A549 (cell line): ENCODE data around the gene VPS13D. TPM values are rescaled to one million over a fixed set of nuclear protein-coding genes. Genes with fewer than 3 reads are reported as not detected.
A peak's percentile ranks its signal among the peaks of the same experiment; 100 is the strongest.

Source experiments
- ATAC-seq, 2 experiments: fragments of 200-7000 bp in 1 of 2; fragments of >200 bp in 1 of 2; cut with Nextera tagmentation in 1 of 2; cut with Tn5 transposase in 1 of 2; 3 replicates each; pipeline versions ENCODE4 v1.8.0 to v1.9.1; 2018 to 2020; ENCODE audit warnings: mild to moderate bottlenecking in 1 of 2, moderate library complexity in 1 of 2
- CTCF ChIA-PET: fragments of 300-600 bp; sonication (Branson Sonifier 250); formaldehyde crosslinking; extraction: SDS; loops from one replicate; lab custom pipeline; 2021; ENCODE audit warnings: antibody characterized with exemption, inconsistent platforms; lab: Yijun Ruan, JAX
- POLR2A ChIA-PET: fragments of 350-600 bp; formaldehyde crosslinking; extraction: SDS; loops from one replicate; lab custom pipeline; 2021; ENCODE audit warnings: antibody characterized with exemption, inconsistent platforms; lab: Yijun Ruan, JAX
- DNase-seq, 2 experiments: peaks; one replicate each; pipeline versions ENCODE4 v3.0.0 to v3.0.0-alpha.2; 2011 to 2016; ENCODE audit warnings: low read depth in 1 of 2, low spot score in 1 of 2
- FAIRE-seq: peaks from 2 replicates; lab custom pipeline; 2011; peaks lifted over from hg19 to GRCh38; lab: Jason Lieb, UNC
- H3K27ac ChIP-seq, 2 experiments: fragments of >200 bp; sonication (Bioruptor Twin); formaldehyde crosslinking; 3 replicates each; pipeline ENCODE4 v1.5.1; 2016 to 2017
- H3K4me1 ChIP-seq: fragments of >200 bp; sonication (Bioruptor Twin); formaldehyde crosslinking; 3 replicates; pipeline ENCODE4 v1.6.1; 2016
- H3K4me2 ChIP-seq: fragments of >200 bp; sonication (Bioruptor Twin); formaldehyde crosslinking; 3 replicates; pipeline ENCODE4 v1.6.1; 2016
- H3K4me3 ChIP-seq: fragments of >200 bp; sonication (Bioruptor Twin); formaldehyde crosslinking; 3 replicates; pipeline ENCODE4 v1.5.1; 2016
- H3K9me3 ChIP-seq: fragments of >200 bp; sonication (Bioruptor Twin); formaldehyde crosslinking; 3 replicates; pipeline ENCODE4 v1.6.1; 2016
- CBX8 ChIP-seq: fragments of 200-600 bp; sonication (generic); IDR thresholded peaks from 2 replicates; pipeline ENCODE4 v1.6.1; 2016
- CEBPB ChIP-seq, 2 experiments: fragments of >200 bp in 1 of 2; sonication (Bioruptor Twin) in 1 of 2; formaldehyde crosslinking in 1 of 2; IDR thresholded peaks; 2 replicates each; pipeline ENCODE4 v1.6.1; 2012 to 2016
- CHD2 ChIP-seq: fragments of 150-350 bp; IDR thresholded peaks from 2 replicates; pipeline ENCODE4 v1.6.1; 2014; ENCODE audit warnings: low read length; ENCODE audit not compliant: partially characterized antibody
- CHD4 ChIP-seq: fragments of 200-600 bp; sonication (generic); IDR thresholded peaks from 2 replicates; pipeline ENCODE4 v1.6.1; 2016; ENCODE audit warnings: antibody characterized with exemption, mild to moderate bottlenecking, borderline replicate concordance
- EHF ChIP-seq: fragments of 250-450 bp; sonication (Bioruptor Pico); IDR thresholded peaks from 2 replicates; pipeline ENCODE4 v1.5.0; 2020; ENCODE audit warnings: mild to moderate bottlenecking
- EHMT2 ChIP-seq: fragments of 200-600 bp; sonication (generic); IDR thresholded peaks from 2 replicates; pipeline ENCODE4 v1.6.1; 2016; ENCODE audit warnings: antibody characterized with exemption, low read depth, mild to moderate bottlenecking, moderate library complexity
- FOXS1 ChIP-seq: fragments of 250-450 bp; sonication (Bioruptor Pico); IDR thresholded peaks from 2 replicates; pipeline ENCODE4 v1.5.0; 2020; ENCODE audit warnings: mild to moderate bottlenecking, moderate library complexity
- JUN ChIP-seq, 2 experiments: fragments of >200 bp; sonication (Bioruptor Twin); formaldehyde crosslinking; IDR thresholded peaks; 2 replicates in 1 of 2; 3 replicates in 1 of 2; pipeline ENCODE4 v1.6.1; 2016 to 2017
- NFE2L2 ChIP-seq: fragments of 150-350 bp; conservative IDR thresholded peaks from 2 replicates; pipeline ENCODE4 v1.6.1; 2014; ENCODE audit warnings: low read length
- NPAS2 ChIP-seq: fragments of 250-450 bp; sonication (Bioruptor Pico); IDR thresholded peaks from 2 replicates; pipeline ENCODE4 v1.8.0; 2022; ENCODE audit warnings: mild to moderate bottlenecking, moderate library complexity, borderline replicate concordance
- NR3C1 ChIP-seq: fragments of >200 bp; sonication (Bioruptor Twin); formaldehyde crosslinking; IDR thresholded peaks from 3 replicates; pipeline ENCODE4 v1.6.1; 2017
- PHF8 ChIP-seq: fragments of 200-600 bp; sonication (generic); IDR thresholded peaks from 2 replicates; pipeline ENCODE4 v1.6.1; 2016; ENCODE audit warnings: low read depth, mild to moderate bottlenecking, antibody characterized with exemption, moderate library complexity, borderline replicate concordance
- POLR2A ChIP-seq: IDR thresholded peaks from 2 replicates; pipeline ENCODE4 v1.6.1; 2012; ENCODE audit warnings: mild to moderate bottlenecking, low read length
- RARB ChIP-seq: fragments of 250-450 bp; sonication (Bioruptor Pico); IDR thresholded peaks from 2 replicates; pipeline ENCODE4 v1.8.0; 2021; ENCODE audit warnings: mild to moderate bottlenecking, moderate library complexity
- RFX5 ChIP-seq: fragments of 450-650 bp; IDR thresholded peaks from 2 replicates; pipeline ENCODE4 v1.7.1; 2014; ENCODE audit warnings: antibody characterized with exemption, mild to moderate bottlenecking, moderate library complexity
- SMC3 ChIP-seq: fragments of >200 bp; sonication (Bioruptor Twin); formaldehyde crosslinking; IDR thresholded peaks from 3 replicates; pipeline ENCODE4 v1.6.1; 2018; ENCODE audit warnings: inconsistent platforms
- SREBF2 ChIP-seq: fragments of 450-650 bp; IDR thresholded peaks from 2 replicates; pipeline ENCODE4 v1.6.1; 2014; ENCODE audit warnings: mild to moderate bottlenecking, moderate library complexity
- TFCP2L1 ChIP-seq: fragments of 250-450 bp; sonication (Bioruptor Pico); IDR thresholded peaks from 2 replicates; pipeline ENCODE4 v1.5.0; 2021; ENCODE audit warnings: mild to moderate bottlenecking
- TP53 ChIP-seq: fragments of 250-450 bp; sonication (Bioruptor Pico); IDR thresholded peaks from 2 replicates; pipeline ENCODE4 v1.5.0; 2021; ENCODE audit warnings: mild to moderate bottlenecking, moderate library complexity
- ZFP36 ChIP-seq: fragments of 450-650 bp; IDR thresholded peaks from 2 replicates; pipeline ENCODE4 v1.6.1; 2014; ENCODE audit warnings: borderline replicate concordance; ENCODE audit not compliant: partially characterized antibody
- ZSCAN20 ChIP-seq: fragments of 250-450 bp; sonication (Bioruptor Pico); IDR thresholded peaks from 2 replicates; pipeline ENCODE4 v1.8.0; 2022; ENCODE audit warnings: mild to moderate bottlenecking, moderate library complexity
- WGBS: methylation state at CpG from one replicate; pipeline ENCODE4 v1.1.6; 2017; ENCODE audit errors: missing lambda C conversion rate; 5-methylcytosine and 5-hydroxymethylcytosine counted together
- polyA plus RNA-seq, 4 experiments: library from polyadenylated mRNA; depleted of rRNA in 3 of 4; stranded (reverse); fragments of >200 nt; fragmentation: RNase III in 1 of 4; extraction: RNeasy Plus Mini Kit Qiagen cat#74134 plus additional on column Dnase treatment in 1 of 4; gene quantifications; 2 replicates in 3 of 4; 3 replicates in 1 of 4; pipeline ENCODE4 v1.2.3, GENCODE V29; 2011 to 2017
- TF ChIP-seq, protein P1 (sequence below): IDR thresholded peaks from 2 replicates; pipeline ENCODE4 v1.6.1; 2012; ENCODE audit warnings: low read depth, borderline replicate concordance
- TF ChIP-seq, protein P2 (sequence below): fragments of >200 bp; sonication (Bioruptor Twin); formaldehyde crosslinking; IDR thresholded peaks from 3 replicates; pipeline ENCODE4 v1.5.1; 2016
- TF ChIP-seq, protein P3 (sequence below): IDR thresholded peaks from 2 replicates; pipeline ENCODE4 v1.6.1; 2012
- TF ChIP-seq, protein P4 (sequence below): fragments of 250-450 bp; sonication (Bioruptor Pico); IDR thresholded peaks from 2 replicates; pipeline ENCODE4 v1.5.0; 2020; ENCODE audit warnings: low read depth, mild to moderate bottlenecking, moderate library complexity
- TF ChIP-seq, protein P5 (sequence below): fragments of >200 bp; sonication (Bioruptor Twin); formaldehyde crosslinking; IDR thresholded peaks from 3 replicates; pipeline ENCODE4 v1.6.1; 2016
- TF ChIP-seq, protein P6 (sequence below): fragments of 450-650 bp; IDR thresholded peaks from 2 replicates; pipeline ENCODE4 v1.6.1; 2014; ENCODE audit warnings: antibody characterized with exemption
- TF ChIP-seq, protein P7 (sequence below): fragments of 250-450 bp; sonication (Bioruptor Pico); IDR thresholded peaks from 2 replicates; pipeline ENCODE4 v1.5.0; 2021; ENCODE audit warnings: mild to moderate bottlenecking, moderate library complexity, borderline replicate concordance

Gene VPS13D
- polyA plus RNA-seq, 2 of the 4 experiments (the other 2 are of a cell fraction) = 5.4 to 15.9 TPM

DNA sequence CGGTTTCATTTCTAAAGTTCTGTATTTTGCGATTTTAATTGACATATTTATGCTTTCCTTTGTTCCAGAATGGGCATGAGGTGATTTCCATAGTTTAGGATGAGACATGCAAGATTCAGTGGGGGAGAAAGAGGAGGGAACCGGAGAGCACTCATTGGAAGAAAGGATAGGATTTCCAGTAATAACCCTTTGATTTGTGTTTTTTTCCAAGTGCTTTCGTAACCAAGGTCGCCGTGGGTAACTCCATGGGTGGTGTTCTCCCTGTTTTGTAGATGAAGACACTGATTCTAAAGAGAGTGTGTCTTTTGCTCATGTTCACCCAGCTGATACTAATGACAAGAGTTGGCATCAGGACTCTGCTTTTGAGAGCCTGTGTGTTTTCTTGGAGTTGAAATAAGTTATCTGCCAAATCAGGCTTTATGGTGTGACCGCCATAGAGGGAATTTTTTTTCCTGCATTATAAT is 218.1 kb downstream of the VPS13D start:
- 88% methylated on average over 7 of the region's 7 CpGs for WGBS
- POLR2A ChIA-PET = no interaction called here
- ATAC-seq = no peak
- Histone ChIP-seq H3K9me3 (no peaks in the 10 kb centered on the region), H3K4me3 (no peak overlapping the region), H3K4me2 (no peak overlapping the region), H3K4me1 (peaks cover 18% of the 10 kb centered on the region; the same call in 1 of the 3 replicates), H3K27ac (peak overlapping the region in 1 of 2 experiments; percentile 36; a peak in 3 of 6 replicates)
- TF ChIP-seq PHF8 (no peak), NFE2L2 (no peak), CHD2 (no peak), CBX8 (no peak), ZSCAN20 (no peak), POLR2A (no peak), SREBF2 (no peak), TFCP2L1 (CRISPR knock-in tag) (no peak), NR3C1 (no peak), CEBPB (IDR thresholded peaks at IDR 0.05) (no peak), RFX5 (no peak), EHMT2 (no peak), JUN (IDR thresholded peaks at IDR 0.05) (no peak), CHD4 (no peak), NPAS2 (CRISPR knock-in tag) (no peak), SMC3 (no peak)
- TF ChIP-seq, protein P1, sequence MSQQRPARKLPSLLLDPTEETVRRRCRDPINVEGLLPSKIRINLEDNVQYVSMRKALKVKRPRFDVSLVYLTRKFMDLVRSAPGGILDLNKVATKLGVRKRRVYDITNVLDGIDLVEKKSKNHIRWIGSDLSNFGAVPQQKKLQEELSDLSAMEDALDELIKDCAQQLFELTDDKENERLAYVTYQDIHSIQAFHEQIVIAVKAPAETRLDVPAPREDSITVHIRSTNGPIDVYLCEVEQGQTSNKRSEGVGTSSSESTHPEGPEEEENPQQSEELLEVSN = no peak
- TF ChIP-seq, protein P2, sequence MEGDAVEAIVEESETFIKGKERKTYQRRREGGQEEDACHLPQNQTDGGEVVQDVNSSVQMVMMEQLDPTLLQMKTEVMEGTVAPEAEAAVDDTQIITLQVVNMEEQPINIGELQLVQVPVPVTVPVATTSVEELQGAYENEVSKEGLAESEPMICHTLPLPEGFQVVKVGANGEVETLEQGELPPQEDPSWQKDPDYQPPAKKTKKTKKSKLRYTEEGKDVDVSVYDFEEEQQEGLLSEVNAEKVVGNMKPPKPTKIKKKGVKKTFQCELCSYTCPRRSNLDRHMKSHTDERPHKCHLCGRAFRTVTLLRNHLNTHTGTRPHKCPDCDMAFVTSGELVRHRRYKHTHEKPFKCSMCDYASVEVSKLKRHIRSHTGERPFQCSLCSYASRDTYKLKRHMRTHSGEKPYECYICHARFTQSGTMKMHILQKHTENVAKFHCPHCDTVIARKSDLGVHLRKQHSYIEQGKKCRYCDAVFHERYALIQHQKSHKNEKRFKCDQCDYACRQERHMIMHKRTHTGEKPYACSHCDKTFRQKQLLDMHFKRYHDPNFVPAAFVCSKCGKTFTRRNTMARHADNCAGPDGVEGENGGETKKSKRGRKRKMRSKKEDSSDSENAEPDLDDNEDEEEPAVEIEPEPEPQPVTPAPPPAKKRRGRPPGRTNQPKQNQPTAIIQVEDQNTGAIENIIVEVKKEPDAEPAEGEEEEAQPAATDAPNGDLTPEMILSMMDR = no peak
- TF ChIP-seq, protein P3, sequence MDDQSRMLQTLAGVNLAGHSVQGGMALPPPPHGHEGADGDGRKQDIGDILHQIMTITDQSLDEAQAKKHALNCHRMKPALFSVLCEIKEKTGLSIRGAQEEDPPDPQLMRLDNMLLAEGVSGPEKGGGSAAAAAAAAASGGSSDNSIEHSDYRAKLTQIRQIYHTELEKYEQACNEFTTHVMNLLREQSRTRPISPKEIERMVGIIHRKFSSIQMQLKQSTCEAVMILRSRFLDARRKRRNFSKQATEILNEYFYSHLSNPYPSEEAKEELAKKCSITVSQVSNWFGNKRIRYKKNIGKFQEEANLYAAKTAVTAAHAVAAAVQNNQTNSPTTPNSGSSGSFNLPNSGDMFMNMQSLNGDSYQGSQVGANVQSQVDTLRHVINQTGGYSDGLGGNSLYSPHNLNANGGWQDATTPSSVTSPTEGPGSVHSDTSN = no peak
- TF ChIP-seq, protein P4, sequence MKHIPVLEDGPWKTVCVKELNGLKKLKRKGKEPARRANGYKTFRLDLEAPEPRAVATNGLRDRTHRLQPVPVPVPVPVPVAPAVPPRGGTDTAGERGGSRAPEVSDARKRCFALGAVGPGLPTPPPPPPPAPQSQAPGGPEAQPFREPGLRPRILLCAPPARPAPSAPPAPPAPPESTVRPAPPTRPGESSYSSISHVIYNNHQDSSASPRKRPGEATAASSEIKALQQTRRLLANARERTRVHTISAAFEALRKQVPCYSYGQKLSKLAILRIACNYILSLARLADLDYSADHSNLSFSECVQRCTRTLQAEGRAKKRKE (CRISPR knock-in tag) = no peak
- CTCF ChIA-PET = interaction anchor here (0.6 to 0.9 kb wide), 2 partner anchors 11 to 12 kb away, joined by 4 read pairs; no protein-coding TSS in a partner anchor
- no peak for DNase-seq
- FAIRE-seq = no peak

DNA sequence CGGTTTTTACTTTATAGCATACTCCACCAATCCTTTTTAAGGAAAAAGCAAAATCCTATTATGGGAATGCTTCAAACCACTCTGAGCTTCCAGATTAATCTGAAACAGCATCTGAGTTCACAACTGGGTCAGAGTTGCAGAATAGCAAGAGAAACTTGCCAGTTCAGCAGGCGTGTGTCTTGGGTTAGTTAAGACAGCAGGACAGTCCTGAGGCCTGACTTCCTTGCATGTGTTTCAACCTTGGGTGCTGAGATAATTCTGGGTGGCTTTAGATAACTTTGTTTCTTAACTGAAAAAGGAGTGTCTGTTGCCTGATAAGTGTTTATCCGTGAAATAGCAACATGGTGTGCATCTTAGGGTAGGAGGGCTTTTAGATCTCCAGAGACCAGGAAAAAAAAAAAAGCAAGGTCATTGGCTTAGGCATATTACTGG is 218.9 kb downstream of the VPS13D start:
- POLR2A ChIA-PET = no interaction called here
- FAIRE-seq (no peak), ATAC-seq (no peak; a peak in 1 of 6 replicates), DNase-seq (no peak)
- WGBS = 92% methylated on average over 3 of the region's 3 CpGs
- Histone ChIP-seq H3K9me3 (no peaks in the 10 kb centered on the region), H3K27ac (peak overlapping the region in 1 of 2 experiments; percentile 36; a peak in 3 of 6 replicates), H3K4me2 (no peak overlapping the region), H3K4me3 (no peak overlapping the region), H3K4me1 (peaks cover 18% of the 10 kb centered on the region; the same call in 1 of the 3 replicates)
- CTCF ChIA-PET = interaction anchor here (0.9 kb wide), 1 partner anchor 13 kb away, joined by 4 read pairs; no protein-coding TSS in a partner anchor
- TF ChIP-seq CBX8 = no peak
- TF ChIP-seq PHF8 = no peak
- no peak for TF ChIP-seq FOXS1 (CRISPR knock-in tag)
- TF ChIP-seq SMC3 = no peak
- TF ChIP-seq TP53 (CRISPR knock-in tag) = no peak
- TF ChIP-seq CHD4 = no peak
- no peak for TF ChIP-seq SREBF2
- TF ChIP-seq, protein P5, sequence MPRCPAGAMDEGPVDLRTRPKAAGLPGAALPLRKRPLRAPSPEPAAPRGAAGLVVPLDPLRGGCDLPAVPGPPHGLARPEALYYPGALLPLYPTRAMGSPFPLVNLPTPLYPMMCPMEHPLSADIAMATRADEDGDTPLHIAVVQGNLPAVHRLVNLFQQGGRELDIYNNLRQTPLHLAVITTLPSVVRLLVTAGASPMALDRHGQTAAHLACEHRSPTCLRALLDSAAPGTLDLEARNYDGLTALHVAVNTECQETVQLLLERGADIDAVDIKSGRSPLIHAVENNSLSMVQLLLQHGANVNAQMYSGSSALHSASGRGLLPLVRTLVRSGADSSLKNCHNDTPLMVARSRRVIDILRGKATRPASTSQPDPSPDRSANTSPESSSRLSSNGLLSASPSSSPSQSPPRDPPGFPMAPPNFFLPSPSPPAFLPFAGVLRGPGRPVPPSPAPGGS = no peak
- TF ChIP-seq RARB (CRISPR knock-in tag) = no peak
- TF ChIP-seq, protein P6, sequence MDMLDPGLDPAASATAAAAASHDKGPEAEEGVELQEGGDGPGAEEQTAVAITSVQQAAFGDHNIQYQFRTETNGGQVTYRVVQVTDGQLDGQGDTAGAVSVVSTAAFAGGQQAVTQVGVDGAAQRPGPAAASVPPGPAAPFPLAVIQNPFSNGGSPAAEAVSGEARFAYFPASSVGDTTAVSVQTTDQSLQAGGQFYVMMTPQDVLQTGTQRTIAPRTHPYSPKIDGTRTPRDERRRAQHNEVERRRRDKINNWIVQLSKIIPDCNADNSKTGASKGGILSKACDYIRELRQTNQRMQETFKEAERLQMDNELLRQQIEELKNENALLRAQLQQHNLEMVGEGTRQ = no peak
- no peak for TF ChIP-seq EHF (CRISPR knock-in tag)
- TF ChIP-seq, protein P7, sequence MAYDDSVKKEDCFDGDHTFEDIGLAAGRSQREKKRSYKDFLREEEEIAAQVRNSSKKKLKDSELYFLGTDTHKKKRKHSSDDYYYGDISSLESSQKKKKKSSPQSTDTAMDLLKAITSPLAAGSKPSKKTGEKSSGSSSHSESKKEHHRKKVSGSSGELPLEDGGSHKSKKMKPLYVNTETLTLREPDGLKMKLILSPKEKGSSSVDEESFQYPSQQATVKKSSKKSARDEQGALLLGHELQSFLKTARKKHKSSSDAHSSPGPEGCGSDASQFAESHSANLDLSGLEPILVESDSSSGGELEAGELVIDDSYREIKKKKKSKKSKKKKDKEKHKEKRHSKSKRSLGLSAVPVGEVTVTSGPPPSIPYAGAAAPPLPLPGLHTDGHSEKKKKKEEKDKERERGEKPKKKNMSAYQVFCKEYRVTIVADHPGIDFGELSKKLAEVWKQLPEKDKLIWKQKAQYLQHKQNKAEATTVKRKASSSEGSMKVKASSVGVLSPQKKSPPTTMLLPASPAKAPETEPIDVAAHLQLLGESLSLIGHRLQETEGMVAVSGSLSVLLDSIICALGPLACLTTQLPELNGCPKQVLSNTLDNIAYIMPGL = no peak
- TF ChIP-seq ZFP36 = no peak
